SU-DHL-6 (cell line): ENCODE data around the gene KCNIP3.

Experiments used
- EZH2phosphoT487 ChIP-seq: fragments of 200-600 bp; sonication (generic), shearing (Covaris generic); conservative IDR thresholded peaks from 2 replicates; pipeline ENCODE4 v1.6.1; 2018; ENCODE audit warnings: mild to moderate bottlenecking, antibody characterized with exemption, low read length, moderate library complexity, mixed read lengths
- TF ChIP-seq, protein P1 (sequence below): fragments of 200-600 bp; sonication (generic); IDR thresholded peaks from one replicate; pipeline ENCODE4 v1.5.1; 2017; ENCODE audit warnings: antibody characterized with exemption, mild to moderate bottlenecking, low read length, moderate library complexity; ENCODE audit not compliant: insufficient read depth, poor library complexity, severe bottlenecking

DNA sequence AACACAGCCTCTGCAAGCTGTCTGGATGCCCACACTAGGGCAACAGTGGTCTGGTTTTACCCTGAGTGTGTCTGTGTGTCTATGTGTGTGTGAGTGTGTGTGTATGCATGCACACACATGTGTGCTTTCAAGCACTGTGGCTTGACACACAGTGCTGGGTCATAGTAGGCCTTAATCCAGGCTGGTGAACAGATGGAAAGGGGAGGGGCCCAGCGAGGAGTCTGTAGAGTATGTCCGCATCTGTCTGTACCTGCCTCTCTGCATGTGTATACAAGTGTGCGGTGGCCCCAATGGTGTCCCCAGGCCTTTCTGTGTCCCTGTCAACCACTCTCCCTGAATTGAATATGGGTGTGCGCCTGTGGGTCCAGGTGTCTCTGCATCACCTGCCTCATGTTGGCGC is 9.3 kb upstream of the KCNIP3 start:
- TF ChIP-seq, protein P1, sequence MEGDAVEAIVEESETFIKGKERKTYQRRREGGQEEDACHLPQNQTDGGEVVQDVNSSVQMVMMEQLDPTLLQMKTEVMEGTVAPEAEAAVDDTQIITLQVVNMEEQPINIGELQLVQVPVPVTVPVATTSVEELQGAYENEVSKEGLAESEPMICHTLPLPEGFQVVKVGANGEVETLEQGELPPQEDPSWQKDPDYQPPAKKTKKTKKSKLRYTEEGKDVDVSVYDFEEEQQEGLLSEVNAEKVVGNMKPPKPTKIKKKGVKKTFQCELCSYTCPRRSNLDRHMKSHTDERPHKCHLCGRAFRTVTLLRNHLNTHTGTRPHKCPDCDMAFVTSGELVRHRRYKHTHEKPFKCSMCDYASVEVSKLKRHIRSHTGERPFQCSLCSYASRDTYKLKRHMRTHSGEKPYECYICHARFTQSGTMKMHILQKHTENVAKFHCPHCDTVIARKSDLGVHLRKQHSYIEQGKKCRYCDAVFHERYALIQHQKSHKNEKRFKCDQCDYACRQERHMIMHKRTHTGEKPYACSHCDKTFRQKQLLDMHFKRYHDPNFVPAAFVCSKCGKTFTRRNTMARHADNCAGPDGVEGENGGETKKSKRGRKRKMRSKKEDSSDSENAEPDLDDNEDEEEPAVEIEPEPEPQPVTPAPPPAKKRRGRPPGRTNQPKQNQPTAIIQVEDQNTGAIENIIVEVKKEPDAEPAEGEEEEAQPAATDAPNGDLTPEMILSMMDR = no peak
- no peak for TF ChIP-seq EZH2phosphoT487
